ENCODE results near the gene RNASE12.
A peak's percentile ranks its signal among the peaks of the same experiment; 100 is the strongest.
"Not testable (repeated sequence)": the region's sequence is repeated elsewhere in the genome, so short reads cannot be mapped to it uniquely, and the experiment has no call there.

Gene RNASE12

DNA sequence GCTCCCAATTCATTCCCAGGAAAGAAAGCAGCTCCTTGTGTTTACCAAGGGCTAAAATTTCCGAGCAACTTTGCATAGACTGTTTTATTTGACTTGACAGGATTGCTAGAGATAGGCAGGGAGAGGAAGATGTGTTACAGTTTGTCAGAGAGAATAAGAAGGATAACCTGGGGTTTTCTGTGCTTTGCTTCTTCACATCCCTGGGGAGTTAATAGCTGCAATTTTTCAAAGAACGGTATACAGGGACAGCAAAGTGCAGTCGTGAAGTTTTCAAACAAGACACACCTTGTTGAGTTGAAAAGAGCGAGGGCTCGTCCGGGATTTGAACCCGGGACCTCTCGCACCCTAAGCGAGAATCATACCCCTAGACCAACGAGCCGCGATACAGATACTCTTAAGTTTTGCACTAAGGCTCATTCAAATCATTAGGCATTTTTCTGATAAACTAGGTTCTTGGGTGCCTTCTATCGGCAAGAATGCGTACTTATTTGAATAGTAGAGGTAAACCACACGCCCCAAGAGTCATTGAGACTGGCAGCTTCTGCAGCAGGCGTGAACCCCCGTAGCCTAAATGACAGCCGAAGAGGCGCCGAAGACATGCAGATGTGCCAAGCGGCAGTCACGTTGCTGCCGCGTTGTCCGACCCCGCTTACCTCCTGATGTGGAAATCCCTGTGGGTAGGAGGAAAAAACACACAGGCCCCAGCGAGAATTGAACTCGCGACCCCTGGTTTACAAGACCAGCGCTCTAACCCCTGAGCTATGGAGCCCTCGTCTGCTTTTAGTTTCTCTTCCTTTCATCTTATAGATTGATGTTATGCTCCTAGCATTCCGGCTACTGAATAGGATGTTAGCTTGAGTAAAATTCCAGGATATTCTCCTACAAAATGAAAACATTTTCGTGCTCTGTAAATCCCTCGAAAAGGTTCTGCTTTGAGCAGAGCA lies 22.2 kb upstream of the RNASE12 start:
- no peak for DNase-seq

DNA sequence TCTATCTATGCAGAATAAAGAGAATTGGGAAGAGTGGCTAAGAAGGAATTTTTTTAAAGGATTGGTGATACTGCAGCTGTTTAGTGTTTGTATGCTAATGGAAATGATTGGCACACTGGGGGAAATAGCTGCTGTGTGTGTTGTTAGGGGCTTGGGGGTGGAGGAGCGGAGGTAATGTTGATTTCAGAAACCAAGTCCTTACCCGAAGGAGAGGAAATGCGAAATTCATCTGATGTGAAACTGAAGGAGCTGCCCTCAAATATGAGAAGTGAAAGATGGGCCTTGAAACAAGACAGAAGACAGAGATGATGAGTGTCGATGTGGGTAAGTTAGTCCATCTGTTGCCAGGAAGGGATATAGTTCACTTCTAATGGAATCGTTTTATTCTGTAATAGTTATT lies 21.2 kb upstream of the RNASE12 start:
- DNase-seq = no peak

DNA sequence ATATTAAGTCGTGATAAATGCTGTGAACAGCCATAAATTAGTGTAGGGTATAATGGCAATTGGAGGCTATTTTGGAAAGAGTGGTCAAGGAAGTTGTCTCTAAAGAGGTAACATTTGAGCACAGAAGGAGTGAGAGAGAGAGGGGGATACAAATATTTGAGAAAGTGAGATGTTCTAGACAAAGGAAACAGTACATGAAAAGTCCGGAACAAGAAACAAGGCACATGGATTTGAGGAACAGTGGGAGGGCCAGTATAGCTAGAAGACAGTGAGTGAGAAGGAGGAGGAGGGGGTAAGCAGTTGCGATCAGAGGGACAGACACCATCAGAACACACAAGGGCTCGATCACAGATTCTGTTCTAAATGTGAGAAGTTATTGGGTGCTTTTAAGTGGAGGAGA lies 20.1 kb upstream of the RNASE12 start:
- DNase-seq = no peak

DNA sequence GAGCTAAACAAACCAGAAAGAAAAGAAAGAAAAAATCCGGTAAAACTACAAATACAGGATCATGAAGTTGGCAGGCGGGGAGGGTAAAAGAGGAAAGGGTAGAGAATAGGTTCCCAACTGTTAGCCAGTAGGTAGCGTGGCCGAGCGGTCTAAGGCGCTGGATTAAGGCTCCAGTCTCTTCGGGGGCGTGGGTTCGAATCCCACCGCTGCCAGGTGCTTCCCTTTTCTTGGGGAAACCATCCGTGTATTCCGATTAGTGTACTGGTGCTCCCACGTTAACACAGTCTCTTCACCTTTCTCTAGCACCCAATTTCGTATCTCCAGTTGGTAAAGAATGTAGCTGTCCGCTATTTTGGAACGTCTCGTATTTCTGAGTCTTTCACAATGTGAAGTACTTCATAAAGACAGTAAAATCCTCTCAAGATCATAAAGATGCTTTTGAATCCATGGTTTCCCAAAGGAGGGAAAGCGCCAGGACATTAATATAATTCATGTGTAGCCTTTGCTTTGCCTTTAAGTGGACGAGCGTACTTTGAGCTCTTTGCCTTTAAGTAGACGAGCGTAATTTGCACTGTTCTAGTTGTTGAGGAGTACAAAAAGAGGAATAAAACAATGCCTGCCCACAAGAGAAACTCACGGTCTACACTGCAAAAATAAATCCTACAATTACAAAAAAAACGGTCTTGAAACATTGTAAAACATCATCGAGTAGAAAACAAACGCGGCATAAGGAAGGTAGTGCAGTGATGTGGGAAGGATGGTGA lies 19.0 kb upstream of the RNASE12 start:
- no peak for DNase-seq

DNA sequence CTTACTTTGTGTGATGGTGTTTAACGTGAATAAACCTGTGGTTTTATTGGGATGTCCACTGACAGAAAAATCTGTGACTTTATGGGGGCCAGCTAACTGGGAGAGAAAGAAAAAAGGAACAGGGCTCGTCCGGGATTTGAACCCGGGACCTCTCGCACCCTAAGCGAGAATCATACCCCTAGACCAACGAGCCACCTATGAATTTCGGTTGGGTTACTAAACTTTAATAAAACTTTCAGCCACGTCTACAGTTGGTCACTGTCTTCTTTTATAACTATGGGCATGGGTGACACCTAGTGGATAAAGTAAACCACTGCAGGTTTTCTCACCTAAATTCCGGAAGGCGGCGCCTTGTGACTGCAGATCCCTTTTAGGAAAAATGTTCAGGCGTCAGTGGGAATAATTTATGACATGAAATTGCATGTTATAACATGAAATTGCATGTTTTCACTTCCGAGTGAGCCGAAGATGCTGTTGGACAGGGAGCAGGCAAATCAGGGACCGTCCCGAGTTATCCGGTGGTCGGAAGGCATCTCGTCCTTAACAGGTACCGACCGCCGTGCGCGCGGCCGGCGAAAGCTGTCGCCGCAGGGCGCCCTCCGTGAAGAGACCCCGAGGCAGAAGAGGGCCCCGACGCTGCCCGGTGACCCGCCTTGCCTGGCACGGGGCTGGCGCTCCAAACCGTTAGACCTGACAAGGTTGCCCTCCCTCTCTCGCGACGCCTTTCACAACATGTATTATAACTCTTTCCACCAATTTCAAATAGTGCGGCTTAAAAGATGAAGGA lies 18.2 kb upstream of the RNASE12 start:
- peak; percentile 29 for DNase-seq

DNA sequence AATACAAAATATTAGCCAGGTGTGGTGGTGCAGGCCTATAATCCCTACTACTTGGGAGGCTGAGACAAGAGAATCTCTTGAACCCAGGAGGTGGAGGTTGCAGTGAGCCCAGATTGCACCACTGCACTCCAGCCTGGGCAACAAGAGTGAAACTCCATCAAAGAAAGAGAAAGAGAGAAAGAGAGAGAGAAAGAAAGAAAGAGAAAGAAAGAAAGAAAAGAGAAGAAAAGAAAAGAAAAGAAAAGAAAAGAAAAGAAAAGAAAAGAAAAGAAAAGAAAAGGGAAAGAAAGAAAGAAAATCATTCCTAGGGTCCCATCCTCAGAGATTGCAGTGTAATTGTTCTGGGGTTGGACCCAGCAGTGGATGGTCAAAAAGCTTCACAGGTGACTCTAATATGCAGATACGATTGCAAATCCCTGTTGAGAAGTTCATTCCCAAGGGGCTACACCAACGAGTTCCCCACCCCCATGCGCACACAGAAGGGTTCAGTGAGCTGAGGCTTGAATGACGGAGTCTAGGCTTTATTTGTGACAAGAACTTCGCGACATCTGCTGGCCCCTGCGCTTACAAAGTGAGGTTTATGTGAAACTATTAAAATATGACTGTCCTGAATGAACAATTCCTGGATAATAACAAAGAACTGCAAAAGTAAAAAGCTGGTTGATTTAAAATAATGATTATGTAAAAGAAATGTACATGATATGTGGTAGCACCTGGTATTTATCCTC lies 17.4 kb upstream of the RNASE12 start:
- DNase-seq = no peak

DNA sequence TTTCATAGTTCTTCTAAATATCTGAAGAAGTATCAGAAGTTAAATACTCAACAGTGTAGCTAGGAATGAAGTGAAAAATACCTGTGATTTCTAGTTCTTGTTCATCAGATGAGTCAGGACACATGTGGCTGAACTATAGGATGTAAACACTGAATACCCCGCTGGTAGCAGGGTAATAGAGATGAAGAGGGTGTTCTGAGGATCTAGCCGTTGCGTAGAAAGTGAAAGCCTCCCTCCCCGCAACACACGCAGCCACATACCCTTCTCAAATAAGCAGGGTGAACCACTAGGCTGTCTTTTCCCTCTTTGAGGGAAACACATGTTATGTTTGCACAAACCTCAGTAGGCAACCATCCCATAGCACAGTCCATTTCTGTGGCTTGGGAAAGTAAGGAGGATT lies 16.4 kb upstream of the RNASE12 start:
- no peak for DNase-seq

DNA sequence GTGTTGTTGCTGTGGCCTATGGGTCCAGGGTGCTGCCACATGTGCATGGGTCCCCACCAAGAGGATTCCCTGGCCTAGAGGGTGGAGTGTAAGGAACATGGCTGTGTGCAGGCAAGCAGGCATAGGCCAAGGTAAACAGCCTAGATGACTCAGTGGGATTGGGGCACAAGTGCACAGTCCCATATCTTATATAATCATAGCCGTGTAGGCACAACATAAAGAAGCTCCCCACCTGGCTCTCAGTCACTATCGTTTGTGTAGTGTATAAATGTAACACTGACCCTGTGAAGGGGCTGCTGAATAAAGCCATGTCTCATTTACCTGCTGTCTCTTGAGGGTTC lies 15.7 kb upstream of the RNASE12 start:
- DNase-seq = no peak

DNA sequence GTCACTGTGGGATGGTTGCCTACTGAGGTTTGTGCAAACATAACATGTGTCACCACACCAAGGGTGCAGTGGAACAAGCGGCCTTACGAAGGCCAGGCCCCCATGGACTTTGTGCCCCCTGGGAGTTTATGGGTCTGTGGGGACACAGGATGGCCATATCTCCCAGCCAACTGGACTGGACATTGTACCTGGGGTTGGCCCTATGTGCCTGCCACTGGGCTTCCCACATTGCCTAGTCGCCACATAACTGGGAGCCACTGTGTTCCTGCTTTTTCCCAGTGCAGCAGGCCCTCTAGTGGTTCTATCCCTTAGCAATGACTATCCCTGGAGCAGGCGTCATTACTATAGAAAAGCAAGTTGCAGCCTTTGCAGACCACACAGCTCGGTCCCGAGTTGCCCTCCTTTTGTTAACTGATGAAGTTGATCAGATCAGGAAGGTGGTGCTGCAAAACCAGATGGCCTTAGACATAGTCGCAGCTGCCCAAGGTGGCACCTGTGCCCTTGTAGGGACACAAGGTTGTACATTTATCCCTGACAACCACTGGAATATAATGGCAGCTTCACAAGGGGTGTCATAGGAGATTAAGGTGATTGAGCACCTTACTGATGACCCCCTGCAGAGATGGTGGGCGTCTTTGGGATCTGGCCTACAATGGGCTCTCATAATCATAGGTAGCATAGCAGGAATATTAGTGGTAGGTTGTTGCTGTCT lies 15.2 kb upstream of the RNASE12 start:
- peak; percentile 32 for DNase-seq

DNA sequence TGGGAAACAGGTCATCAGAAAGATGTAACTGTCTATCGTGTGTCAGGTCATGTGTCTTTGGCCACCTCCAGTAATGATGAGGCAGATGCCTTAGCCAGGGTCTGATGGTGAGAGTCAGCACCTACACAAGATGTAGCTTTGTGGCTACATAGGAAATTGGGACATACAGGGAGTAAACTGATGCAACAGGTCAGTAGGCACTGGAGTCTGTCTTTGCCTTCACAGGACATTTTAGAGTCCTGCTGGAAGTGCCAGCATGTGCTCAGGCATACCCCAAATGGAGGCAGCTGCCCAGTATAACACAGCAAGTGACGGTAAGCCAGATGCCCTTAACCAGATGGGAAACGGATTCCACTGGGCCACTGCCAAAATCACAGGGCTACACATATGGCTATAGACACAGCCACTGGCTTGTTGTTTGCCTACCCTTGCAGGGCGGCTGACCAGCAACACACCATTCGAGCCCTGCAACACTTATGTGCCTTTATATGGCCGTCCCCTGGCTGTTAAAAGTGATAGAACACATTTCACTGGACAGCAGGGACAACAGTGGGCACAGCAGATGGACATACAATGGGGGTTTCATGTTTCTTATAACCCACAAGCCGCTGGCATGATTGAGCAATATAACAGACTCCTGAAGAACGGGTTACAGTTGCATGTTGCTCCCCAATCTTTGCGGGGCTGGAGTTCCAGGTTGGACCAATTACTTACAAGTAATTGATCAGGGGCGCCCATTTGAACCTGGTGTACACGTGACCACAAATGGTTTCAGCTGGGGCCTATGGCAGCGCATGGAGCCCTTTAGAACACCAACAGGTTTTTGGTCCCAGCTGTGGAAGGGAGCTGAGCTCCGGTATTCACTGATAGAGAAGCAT lies 12.9 kb upstream of the RNASE12 start:
- DNase-seq = no peak

DNA sequence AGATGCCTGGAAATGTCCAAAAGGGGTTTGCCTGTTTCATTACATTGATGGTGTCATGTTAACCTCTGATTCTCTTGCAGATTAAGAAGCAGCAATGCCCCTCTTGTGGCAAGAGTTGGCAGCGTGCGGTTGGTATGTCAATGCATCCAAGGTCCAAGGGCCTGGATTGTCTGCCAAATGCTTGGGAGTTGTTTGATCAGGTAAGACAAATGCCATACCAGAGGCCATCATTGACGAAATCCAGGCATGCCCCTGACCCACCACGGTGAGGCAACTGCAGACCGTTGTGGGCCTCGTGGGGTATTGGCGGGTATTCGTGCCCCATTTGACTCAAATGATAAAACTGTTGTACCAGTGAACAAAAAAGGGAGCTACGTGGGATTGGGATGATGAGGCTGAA lies 11.4 kb upstream of the RNASE12 start:
- no peak for DNase-seq

DNA sequence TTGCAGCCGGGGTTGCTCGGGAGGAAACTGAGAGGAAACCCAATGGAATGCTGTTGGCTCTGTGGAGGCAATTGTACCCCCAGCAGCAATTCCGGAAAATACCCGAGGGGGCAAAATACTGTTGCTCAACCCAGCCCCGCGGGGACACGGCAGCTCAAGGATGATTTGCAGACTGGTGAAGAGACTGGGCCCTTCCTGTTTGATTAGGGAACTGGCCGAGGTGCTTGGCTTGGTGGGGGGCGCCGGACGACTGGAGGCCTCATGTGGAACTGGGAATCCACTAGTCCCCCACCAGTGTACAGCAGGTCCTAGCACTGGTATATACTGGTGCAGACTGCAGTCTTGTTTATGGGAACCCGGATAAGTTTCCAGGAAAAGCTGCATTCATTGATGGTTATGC lies 10.3 kb upstream of the RNASE12 start:
- DNase-seq = no peak

DNA sequence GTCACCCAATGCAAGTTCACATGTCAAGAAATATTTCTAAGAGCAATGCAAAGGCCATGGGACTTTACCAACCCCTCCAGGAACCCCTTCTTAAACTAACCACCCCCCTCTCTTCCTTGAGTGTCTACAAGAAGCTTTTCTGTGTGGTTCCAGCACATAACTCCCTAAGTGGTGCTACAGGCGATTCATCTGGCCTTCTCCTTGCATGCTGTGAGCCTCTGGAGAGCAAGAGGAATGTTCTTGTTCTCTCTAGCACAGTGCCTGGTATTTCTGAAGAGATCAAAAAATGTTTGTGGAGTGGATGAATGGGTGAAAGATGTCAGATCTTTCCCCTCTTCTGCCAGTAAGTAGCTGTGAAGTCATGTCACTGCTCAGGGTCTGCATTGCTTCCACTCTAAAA lies 5.9 kb upstream of the RNASE12 start:
- DNase-seq = no peak

DNA sequence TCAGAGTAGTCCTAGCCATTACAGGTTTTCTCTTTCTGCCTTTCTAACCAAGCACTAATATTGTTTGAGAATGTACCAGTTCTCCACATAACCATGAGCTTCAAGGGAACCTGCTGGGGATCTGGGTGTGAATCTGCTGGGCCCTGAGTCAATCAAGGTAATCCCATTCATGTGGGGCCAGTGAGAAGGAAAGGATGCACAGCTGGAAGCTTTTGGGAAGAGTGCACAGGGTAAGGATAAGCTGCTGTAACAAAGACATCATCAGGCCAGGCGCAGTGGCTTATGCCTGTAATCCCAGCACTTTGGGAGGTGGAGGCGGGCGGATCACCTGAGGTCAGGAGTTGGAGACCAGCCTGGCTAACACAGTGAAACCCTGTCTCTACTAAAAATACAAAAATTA lies 4.5 kb upstream of the RNASE12 start:
- DNase-seq = not testable (repeated sequence)

DNA sequence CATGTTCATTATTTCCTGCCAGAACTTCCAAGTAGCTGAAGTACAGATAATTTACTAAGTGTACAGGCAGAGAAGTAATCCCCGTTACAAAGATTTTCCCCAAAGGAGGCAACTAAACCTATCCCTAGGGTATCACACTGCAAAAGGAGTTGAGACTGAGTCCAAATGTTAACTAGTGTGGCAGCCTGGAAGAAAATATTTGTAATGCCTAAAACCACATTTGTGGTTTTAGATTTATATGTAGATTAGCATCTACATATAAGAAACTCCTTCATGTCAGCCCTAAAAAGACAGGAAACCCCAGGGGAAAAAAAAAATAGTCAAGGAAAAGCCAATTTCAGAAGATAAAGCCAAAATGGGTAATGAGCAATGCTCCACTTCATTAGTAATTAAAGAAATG lies 1.4 kb upstream of the RNASE12 start:
- DNase-seq = no peak

DNA sequence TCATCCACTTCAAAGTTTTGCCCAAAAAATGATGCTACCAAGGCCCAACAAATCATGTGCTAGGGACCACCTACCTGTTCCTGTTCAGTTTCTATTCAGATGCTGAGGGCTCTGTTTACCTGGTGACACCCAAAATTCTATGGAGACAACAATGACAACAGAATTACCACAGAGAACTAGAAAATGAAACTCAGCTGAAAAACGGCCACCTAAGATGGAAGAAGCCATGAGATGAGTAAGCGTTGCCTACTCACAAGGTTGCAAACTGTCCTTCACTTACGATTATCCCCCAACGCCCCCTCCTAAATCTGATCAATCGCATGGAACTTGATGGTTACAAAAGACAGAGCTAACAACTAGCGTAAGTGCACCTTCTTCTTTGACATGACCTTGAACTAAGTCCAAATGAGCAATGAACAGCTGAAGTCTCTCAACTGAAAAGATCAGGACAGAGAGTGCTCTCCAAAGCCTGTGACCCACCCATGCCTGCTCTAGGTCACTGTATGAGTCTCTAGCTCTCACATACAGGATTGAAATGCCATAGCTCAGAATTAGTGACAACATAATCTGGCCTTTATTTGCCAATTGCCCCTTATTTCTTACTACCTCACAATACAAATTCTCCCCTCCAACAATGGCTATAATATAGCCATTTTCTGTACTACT lies 3.6 kb downstream of the RNASE12 start, which contains the start of gene RNASE11:
TSS of gene RNASE11 (minus strand) at position 513 of the 666 bp plus-strand sequence.
- DNase-seq = no peak

DNA sequence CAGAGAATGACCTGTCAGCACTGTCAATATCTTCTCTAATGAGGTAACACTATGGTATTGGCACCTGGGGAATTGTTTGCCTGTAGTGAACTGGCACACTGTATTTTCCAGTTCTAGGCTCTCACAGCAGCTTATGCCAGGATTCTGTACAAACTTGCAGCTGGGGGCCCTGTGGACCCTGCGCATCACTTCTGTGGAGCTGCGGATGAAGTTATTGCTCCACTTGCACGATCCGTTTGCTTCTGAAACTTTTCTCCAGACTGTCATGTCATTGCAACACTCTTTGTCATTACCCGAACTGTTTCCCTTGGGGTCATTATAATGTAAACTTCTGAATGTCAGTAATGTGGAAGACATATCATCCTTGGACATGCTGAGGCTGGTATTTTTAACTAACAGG lies 7.3 kb downstream of the RNASE12 start:
- no peak for DNase-seq

DNA sequence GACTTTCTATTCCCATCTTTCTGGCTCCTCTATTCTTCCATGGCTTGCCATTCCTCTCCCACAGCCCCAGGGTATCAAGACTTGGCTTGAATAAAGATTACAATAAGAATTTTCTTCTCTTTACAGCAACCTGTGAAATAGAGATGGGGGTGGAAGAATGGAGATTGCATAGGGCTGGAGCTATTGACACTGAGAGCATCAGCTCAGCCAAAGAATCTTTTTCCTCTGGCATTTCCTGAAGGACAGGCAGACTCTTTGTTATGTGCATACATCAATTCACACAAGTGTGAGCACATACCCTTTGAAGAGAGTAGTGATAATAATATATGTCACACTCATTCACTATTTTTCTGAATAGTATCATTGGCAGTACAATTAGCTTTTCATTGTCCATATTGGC lies 8.0 kb downstream of the RNASE12 start:
- no peak for DNase-seq

DNA sequence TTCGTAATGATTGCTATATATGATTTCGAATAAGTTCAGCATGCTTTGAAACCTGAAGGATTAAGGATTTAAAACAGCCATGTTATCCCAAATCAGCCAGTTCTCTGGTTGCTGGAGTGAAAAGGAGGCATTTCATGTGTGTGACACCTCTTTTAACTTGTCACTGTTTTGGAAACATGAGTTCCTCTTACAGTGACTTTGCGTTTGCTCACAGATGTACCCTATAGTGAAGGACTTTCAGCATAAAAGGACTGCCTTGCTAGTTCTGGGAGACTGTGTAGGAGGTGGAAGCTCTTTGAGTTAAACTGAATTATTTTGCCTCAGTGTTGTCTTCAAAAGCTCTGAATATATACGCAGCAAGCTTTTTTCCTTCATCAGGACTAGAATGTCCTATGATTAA lies 10.9 kb downstream of the RNASE12 start:
- DNase-seq = no peak

DNA sequence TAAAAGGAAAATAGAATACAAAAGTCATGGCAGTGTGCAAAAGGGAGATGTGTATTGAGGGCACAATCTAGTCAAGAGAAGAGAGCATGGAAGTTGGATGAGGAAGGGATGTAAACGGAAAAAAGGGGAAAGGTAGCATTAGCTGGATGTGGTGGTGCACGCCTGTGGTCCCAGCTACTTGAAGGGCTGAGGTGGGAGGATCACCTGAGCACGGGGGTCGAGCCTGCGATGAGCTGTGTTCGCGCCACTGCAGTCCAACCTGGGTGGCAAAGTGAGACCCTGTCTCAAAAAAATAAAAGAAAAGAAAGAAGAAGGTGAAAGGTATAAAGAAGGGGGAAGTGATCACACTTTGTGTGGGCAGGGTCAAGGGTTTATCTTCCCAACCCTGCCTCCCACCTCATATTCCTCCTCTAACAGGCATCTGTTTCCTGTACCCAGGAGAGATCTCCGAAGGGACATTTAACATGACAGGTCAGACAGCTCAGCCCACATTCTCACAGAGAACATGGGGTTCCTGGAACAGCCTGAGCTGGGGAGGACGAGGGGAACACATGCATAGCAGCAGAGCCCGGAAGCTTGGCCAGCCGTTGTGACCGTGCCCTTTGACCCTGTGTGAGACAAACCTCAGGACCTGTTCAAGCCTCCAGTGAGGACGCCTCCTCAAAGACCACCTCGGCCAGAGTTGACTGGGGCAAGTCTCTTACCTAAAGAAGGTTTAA lies 12.2 kb downstream of the RNASE12 start:
- DNase-seq = no peak
